SH-SY5Y (cell line): ENCODE measurements around the gene STUB1.

Experiments
- GATA2 ChIP-seq: IDR thresholded peaks from 2 replicates; pipeline ENCODE4 v1.6.1; 2011; ENCODE audit warnings: mild to moderate bottlenecking, low read depth, low read length
- GATA3 ChIP-seq: IDR thresholded peaks from 2 replicates; pipeline ENCODE4 v1.6.1; 2011; ENCODE audit warnings: low read depth, mild to moderate bottlenecking, low read length, moderate library complexity

The STUB1 gene

GRCh38 chr16:700684-701584 lies 20.7 kb downstream of the STUB1 start:
- TF ChIP-seq GATA2 (no peak), GATA3 (no peak)

- TF ChIP-seq GATA3 (no peak), GATA2 (no peak)
These were observed 22.1 kb downstream of the STUB1 start for GRCh38 chr16:702341-702740.

- TF ChIP-seq GATA3 (no peak), GATA2 (no peak)
These were observed 23.2 kb downstream of the STUB1 start for GRCh38 chr16:703406-703805.

- no peak for TF ChIP-seq GATA2
These were observed 23.8 kb downstream of the STUB1 start for GRCh38 chr16:704047-704446.

- TF ChIP-seq GATA3 (no peak), GATA2 (no peak)
These were observed 24.6 kb downstream of the STUB1 start for GRCh38 chr16:704552-705380.

- TF ChIP-seq GATA3: no peak
- TF ChIP-seq GATA2: no peak
These were observed 25.4 kb downstream of the STUB1 start, which contains the start of gene FBXL16 for GRCh38 chr16:705431-706188. FBXL16 (minus strand) TSS chr16:705801; CDS start chr16:697405, 8,396 bp downstream.

GRCh38 chr16:706189-707061 lies 26.2 kb downstream of the STUB1 start:
- TF ChIP-seq GATA3 (no peak), GATA2 (no peak)

GRCh38 chr16:707062-707538 lies 26.9 kb downstream of the STUB1 start:
- TF ChIP-seq GATA3 (no peak), GATA2 (no peak)

GRCh38 chr16:708019-708418 lies 27.8 kb downstream of the STUB1 start:
- TF ChIP-seq GATA2 (no peak), GATA3 (no peak)

- no peak for TF ChIP-seq GATA2
- TF ChIP-seq GATA3: no peak
These were observed 28.7 kb downstream of the STUB1 start for GRCh38 chr16:708959-709358.

GRCh38 chr16:709566-710499 lies 29.6 kb downstream of the STUB1 start:
- TF ChIP-seq GATA3 (no peak), GATA2 (peak; percentile 82)

GRCh38 chr16:710500-711075 lies 30.4 kb downstream of the STUB1 start:
- TF ChIP-seq GATA2: no peak
- no peak for TF ChIP-seq GATA3
